ENCODE measurements around the gene RUNDC3A.
"Not testable (repeated sequence)": the region's sequence is repeated elsewhere in the genome, so short reads cannot be mapped to it uniquely, and the experiment has no call there.

RUNDC3A gene

GRCh38 chr17:44353672-44354331 is 45.4 kb downstream of the RUNDC3A start:
- intact Hi-C loops (cut with DNase I): no loop called here
- DNase-seq: peak in 3 of 10 donors; percentile 26 to 89 (median 80)

GRCh38 chr17:44354582-44355561 is 46.5 kb downstream of the RUNDC3A start:
- peak in 1 of 10 donors; percentile 38 for DNase-seq
- intact Hi-C loops (cut with DNase I): no loop called here

GRCh38 chr17:44355642-44356099 is 47.3 kb downstream of the RUNDC3A start:
- no peak for DNase-seq
- intact Hi-C loops (cut with DNase I): no loop called here

DNA sequence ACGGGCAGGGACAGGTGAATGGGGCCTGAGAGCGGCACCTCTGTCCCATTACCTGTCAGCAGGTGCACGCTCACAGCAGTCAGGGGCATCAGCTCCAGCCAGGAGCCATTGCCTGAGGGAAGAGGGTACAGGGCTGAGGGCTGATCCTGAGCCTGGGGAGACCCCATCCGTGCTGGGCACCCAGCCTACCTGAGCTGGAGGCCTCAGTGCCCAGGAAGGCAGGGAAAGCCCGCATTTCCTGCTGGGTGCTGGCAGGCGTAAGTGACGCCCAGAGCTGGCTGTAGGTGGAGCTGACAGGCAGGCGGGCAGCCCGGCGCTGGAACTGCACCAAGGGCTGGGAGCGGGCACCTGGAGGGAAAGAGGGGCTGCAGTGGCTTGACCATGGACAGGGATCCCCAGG is 47.8 kb downstream of the RUNDC3A start:
- peak in 1 of 10 donors; percentile 69 for DNase-seq
- intact Hi-C loops (cut with DNase I): no loop called here

DNA sequence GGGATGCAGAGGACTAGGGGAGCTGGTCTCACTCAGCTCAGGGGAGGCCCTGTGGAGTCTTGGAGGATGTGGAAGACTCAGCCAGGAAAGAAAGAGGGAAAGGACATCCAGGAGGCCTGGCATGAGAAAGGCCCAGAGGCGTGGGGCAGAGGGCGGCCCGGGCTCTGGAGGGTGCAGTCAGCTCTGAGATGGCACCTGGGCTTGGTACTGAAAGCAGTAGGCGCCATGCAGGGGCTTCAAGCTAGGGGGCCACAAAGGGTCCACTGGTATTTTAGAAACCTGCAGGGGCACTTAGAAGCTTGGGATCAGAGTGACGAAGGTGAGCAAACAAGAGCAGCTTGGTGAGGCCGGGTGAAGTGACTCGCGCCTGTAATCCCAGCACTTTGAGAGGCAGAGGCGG is 49.7 kb downstream of the RUNDC3A start:
- DNase-seq: no peak
- intact Hi-C loops (cut with DNase I): no loop called here

DNA sequence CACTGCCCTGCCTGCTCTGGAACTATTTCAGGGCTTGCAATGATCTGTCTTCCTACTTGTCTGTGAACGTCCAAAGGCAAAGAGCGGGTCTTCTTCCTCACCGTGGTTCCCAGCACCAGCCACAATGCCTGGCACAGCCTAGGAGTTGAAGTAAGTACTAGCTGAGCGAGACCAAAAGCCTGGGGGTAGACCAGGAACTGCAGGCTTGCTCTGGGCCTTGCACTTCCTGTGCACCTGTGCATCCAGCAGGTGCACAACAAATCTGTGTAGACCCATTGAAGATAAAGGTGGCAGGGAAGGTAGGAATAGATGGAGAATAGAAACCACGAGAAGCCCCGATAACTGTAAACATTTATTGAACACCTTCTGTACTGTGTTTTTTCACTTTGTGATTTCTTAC is 50.6 kb downstream of the RUNDC3A start:
- intact Hi-C loops (cut with DNase I): no loop called here

GRCh38 chr17:44359458-44360143 is 51.2 kb downstream of the RUNDC3A start:
- intact Hi-C loops (cut with DNase I): no loop called here
- DNase-seq: peak in 1 of 10 donors; percentile 71

More for the DNA sequence above, 50.6 kb downstream of the RUNDC3A start:
- peak in 1 of 10 donors; percentile 55 for DNase-seq

DNA sequence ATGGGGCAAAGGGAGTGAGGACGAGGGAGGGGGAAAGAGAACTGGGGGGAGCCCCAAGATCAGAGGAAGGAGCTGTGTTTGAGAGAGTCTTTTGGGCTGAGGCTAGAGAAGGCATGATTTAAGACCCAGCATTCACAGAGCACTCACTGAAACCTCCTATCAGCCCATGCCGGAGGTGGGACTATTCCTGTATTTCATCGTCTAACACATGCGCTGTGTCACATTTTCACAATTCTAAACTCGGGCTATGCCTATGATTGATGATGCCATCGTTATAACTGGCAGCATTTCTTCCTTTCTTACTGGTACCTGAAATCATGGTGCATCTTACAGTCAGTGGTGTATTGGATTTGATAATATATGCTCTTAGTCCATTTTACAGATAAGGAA is 51.7 kb downstream of the RUNDC3A start:
- DNase-seq: no peak
- intact Hi-C loops (cut with DNase I): no loop called here

GRCh38 chr17:44360826-44361225 is 52.4 kb downstream of the RUNDC3A start:
- intact Hi-C loops (cut with DNase I): no loop called here
- peak in 2 of 10 donors; percentile 75 to 84 for DNase-seq

- intact Hi-C loops (cut with DNase I): no loop called here
- peak in 2 of 10 donors; percentile 47 to 76 for DNase-seq
Measured at GRCh38 chr17:44361292-44362260, 53.2 kb downstream of the RUNDC3A start.

DNA sequence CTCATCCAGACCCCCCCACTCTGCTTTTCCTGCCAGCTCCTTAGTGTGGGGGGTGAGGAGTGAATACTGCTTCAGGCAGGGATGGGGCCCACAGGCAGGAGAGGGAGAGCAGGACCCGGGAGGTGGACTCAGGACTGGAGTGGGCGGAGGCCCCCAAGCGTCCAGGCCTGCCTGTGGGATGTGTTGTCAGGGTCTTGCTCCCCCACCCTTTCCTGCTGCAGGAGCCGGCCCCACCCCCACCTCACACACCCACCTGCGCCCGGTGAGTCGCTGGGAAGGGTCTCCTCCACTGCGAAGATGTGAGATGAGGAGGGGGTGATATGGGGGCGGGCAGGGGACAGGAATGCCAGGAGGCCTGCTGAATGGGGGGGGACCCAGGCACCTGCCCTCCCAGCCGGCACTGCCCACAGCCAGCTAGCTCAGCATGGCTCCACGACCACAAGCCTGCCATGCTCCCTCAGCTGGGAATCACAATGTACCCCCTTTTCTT is 54.1 kb downstream of the RUNDC3A start:
- intact Hi-C loops (cut with DNase I): no loop called here
- DNase-seq: peak in 1 of 10 donors; percentile 51

DNA sequence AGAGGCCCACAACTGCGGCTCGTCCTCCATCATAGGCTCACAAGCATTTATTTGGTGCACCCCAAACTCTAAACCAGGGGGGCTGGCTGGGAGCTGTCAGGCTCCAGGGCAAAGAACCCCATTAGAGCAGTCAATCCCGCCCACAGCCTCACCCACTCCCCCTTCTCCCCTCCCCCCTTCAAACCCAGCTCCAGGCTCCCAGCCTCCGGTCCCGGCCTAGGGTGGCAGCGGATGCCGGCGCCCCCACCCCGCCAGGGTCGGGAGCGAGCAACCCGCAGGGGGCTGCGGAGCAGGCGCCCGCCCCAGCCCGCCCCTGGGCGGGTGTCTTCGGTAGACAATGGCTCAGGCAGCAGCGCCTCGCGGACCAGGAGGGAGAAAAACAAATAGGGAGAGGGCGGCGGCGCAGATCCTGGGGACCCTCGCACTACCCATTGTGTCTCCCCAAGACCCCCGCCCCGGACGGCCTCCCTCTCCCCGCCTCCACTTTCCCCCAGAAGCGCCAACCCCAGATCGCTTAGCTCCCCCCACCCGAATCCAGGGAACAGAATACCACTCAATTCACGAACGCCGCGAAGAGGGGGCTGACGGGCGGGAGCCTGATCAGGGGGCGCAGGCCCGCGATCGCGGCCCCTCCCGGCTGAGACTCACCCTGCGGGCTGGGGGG is 54.7 kb downstream of the RUNDC3A start:
- intact Hi-C loops (cut with DNase I): no loop called here
- no peak for DNase-seq

DNA sequence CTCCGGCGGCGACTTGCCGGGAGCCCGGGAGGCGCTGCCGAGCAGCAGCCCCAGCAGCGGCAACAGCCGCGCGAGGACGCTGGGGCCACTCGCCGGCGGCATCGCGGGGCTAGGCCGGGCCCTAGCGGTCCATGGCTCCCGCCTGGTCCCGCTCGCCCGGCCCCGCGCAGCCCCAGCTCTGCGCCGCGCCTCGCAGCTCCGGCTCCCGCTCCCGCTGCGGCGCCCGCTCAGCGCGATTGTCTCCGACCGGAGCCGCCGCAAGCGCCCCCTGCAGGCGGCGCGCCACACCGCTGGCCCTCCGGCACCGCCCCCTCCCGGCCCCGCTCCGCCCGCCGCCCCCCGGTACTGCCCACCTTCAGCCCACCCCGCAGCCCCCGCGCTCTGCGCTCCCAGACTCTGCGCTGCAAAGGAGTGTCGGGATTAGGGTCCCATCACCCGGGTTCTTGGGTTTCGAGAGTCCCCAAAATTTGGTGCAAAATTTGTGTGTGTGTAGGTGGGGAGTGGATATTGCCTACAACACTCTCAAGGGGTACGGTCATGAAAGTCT is 55.3 kb downstream of the RUNDC3A start, which contains the start of gene FAM171A2:
FAM171A2 (minus strand) TSS at position 241 of the 547 bp plus-strand sequence; CDS start at position 102, 139 bp downstream.
- DNase-seq: peak in 6 of 10 donors; percentile 36 to 94 (median 64)
- intact Hi-C loops (cut with DNase I): no loop called here

DNA sequence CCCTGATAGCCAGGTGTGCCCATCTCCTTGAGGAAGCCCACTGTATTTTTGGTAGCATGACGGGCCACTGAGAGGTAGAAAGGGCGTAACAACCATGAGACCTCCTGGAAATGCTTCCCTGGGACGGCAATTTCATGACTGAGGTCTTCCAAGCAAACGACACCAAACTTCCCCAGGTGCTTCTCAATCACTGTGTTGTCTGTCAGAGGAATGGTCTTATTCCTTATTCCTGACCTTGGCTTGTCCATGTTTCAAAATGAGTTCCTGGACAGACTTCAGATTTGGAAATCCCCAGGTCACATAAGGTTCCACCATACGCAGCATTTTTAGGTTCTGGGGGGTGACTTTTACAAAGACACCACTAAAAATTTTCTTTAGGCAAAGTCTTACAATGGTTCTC is 56.6 kb downstream of the RUNDC3A start:
- DNase-seq; intact Hi-C loops (cut with DNase I): not testable (repeated sequence)

- DNase-seq: peak in 2 of 10 donors; percentile 36 to 54
Measured at GRCh38 chr17:44367231-44367979, 59.0 kb downstream of the RUNDC3A start.

More at GRCh38 chr17:44367231-44367979, 59.0 kb downstream of the RUNDC3A start:
- intact Hi-C loops (cut with DNase I): no loop called here

All from posterior cingulate gyrus (tissue), 11 donors.